GM20431 (cell line): ENCODE data around the gene RNF213.

Experiments used
- in situ Hi-C: fragments of 300-500 bp; cut with MseI, MboI; formaldehyde crosslinking; loops from one replicate; pipeline ENCODE4 v1.15.0; 2020; ENCODE audit warnings: low sequenced_read_pairs; ENCODE audit not compliant: unreplicated experiment

RNF213 gene

DNA sequence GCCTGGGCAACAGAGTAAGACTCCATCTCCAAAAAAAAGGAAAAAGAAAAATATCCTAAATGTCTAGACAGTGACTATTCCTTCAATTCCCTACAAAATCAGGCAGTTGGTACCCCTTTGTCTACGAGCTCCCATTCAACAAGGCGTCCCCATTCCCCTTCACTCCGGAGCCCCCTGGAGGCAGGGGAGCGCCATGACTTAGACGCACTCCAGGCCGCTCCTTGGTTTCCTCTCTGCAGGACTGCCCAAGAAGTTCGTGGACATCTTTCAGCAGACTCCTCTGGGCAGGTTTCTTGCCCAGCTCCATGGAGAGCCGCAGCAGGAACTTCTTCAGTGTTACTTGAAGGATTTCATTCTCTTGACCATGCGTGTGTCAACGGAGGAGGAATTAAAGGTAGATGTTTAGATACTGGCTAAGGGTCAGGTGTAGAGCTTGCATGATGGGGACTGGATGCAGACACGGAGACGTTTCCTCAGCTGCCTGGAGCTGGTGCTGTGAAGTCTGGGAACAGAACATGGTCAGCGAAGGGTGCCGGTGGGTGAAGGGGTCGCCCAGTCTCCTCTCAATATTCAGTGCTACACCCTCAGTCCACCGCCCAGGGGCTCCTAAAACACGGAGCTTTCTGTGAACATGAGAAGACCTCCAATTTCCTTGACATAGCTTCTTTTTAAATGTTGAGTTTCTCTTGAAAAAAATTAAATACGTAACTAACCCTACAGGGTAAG is 101.0 kb downstream of the RNF213 start:
- in situ Hi-C loops, result no loop called here

DNA sequence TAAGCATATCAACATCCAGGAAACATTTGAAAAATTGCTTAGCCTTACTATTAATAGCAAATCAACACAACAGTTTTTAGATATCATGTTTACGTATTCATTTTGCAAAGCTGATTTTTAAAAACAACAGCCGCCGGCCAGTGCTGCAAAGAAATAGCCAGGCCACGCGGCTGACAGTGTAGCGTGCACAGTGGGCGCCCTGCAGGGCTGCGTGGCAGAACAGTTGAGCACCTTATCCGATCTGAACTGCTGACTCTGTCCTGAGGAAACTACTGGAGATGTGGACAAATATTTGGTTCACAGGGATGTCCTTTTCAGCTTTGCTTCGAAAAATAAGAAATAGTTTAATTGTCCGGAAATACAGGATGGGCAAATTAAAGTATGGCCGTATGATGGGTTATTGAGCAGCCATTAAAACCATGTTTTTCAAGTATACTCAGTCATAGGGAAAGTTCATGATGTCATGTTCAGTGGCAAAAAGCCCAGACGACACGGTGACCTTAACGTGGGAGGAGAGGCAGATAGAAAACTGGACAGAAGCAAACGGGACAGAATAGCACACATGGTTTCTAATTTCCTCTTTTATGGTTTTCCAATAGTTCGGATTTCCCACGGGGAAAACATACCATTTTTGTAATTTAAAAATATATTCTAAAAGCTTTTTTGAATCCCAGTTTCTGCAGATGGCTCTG is 101.9 kb downstream of the RNF213 start:
- in situ Hi-C loops, result no loop called here

DNA sequence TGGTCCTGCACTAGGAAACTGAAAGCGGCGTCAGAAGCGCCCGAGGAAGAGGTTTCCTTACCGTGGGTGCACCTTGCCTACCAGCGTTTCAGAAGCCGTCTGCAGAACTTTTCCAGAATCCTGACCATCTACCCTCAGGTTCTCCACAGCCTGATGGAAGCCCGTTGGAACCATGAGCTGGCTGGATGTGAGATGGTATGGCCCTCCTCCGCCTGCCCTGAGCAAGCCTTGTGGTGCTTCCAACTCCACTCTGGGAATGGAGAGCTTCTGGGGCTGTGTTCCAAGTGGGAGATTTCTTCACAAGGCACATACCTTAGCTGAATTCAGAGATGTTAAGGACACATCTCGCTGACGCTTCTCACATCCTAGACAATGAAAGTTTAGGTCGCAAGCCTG is 102.5 kb downstream of the RNF213 start:
- in situ Hi-C loops, result no loop called here

DNA sequence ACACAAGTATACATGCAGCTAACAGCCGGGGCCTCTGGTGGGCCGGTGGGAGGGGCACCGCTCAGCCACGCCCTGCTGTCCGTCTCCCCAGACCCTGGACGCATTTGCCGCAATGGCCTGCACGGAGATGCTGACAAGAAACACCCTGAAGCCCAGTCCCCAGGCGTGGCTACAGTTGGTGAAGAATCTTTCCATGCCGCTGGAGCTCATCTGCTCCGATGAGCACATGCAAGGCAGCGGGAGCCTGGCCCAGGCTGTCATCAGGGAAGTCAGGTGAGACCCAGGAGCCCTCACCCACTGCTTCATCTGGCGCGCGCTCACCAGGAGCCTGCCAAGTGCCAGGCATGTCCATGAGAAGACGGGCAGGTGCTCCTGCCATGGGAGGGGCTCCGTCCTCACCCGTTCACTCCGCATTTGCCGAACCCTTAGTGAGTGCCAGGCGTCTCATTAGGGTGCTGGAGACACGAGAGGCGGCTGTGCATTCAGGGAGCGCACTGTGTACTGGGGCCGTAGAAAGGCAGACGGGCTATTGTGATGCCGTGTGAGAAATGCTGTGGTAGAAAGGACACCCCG is 103.0 kb downstream of the RNF213 start:
- in situ Hi-C loops, result no loop called here

DNA sequence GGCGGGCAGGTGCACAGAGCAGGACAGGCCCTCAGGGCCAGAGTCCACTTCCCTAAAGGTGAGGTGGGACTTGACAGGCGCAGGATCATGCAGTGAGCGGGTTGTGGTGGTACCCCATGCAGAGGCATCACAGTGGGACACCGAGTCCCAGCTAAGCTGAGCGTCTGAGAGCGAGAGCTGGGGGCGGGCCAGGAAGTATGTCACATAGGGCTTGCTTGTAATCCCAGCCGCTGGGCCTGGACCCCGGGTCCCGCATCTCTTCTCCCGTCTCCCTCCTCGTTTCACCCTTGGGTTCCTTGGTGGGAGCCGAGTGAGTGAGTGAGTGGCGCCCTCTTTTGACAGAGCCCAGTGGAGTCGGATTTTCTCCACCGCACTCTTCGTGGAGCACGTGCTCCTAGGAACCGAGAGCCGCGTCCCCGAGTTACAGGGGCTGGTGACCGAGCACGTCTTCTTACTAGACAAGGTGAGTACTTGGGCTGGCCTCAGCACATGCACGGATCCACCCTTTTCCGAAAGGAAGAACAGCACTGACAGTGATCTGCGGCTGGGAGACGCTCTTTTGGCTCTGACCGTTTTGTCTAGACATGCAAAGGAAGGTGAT is 103.5 kb downstream of the RNF213 start:
- in situ Hi-C loops, result no loop called here

DNA sequence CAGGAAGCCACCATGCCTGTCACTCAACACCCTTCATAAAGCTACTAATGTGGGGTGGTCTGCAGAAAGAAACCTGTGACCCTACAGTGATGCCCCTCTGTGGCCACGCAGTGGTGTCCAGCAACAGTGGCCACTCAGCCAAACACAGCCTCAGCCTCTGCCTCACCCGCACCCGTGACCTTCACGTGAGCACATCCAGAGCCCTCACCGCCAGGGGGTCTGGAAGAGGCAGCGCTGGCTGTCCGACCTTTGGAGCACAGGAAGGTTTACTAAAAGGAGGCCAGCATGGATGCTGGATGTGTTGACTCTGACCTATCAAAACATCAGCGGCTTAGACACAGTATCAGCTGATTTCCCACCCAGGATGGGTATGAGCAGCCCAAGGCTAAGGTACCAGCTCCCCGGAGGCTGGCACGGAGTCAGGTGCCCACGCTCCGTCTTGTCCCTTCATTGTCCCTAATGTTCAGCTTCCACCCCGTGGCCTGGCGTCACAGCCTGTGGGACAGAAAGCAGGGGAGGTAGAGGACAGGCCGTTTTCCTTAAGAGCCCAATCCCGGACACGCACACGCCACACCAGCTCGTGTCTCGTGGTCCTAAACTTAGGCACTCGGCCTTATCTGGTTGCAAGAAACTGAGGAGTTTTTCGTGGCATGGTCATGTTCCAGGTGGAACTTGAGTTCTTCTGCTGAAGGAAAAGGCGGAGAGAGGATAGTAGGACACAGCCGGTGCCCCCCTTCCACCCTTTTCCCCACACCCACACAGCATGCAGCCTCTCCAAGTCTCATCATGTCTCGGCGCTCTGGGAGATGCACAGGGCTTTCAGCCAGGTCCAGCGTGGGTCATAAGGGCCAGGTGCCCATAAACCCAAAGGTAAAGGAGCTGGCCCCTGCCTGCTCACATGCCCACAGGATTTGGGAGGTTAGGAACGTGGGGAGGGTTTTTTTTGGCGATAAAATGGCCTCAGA is 104.6 kb downstream of the RNF213 start:
- in situ Hi-C loops, result no loop called here

DNA sequence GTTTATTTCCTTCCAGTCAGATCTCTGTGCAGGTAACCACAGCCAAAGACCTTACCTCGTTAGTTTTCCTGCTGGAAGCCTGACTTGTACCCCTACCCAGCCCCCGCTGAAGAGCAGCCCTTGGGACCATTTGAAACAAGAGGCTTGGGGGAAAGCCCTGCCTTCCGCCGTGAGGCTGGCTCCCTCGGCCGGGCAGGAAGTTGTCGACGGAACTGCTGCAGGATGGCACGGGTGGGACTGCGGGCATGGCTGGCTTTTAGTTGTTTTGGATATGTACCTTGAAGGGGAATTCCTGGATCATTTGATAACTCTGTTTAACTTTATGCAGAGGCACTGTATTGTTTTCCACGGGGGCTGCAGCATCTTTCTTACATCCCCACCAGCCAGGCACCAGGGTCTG is 105.3 kb downstream of the RNF213 start:
- in situ Hi-C loops, result no loop called here

DNA sequence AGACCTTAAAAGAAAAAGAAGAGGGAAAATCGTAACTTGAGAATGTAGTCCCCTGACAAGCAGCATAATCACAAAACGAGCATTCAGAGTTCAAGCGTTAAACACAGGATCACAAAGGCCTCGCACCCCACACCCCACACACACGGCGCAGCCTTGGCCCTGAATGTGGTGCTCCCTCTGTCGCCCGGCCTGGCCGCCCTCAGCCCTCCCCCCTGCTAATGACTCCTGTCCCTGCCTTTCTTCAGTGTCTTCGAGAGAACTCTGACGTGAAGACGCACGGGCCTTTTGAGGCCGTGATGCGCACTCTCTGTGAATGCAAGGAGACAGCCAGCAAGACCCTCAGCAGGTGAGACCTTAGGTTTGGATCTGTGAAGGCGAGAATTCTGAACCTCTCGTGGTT is 106.9 kb downstream of the RNF213 start:
- in situ Hi-C loops, result no loop called here

DNA sequence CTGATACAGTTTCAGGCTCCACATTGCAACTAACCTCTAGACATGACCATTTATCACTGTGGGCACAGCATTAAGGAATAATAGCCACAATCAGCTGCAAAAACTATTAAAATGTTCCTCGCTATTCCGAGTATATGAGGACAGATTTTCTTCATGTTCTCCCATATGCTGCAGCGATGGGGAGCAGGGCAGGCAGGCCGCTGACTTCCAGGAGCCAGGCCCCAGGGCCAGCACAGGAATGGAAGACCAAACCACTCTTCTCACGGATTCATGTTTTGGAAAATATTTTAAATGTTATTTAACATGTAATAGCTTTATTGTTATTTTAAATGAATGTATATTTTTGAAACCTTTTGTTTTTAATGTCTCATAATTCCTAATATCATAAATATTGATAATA is 110.5 kb downstream of the RNF213 start:
- in situ Hi-C loops, result no loop called here

DNA sequence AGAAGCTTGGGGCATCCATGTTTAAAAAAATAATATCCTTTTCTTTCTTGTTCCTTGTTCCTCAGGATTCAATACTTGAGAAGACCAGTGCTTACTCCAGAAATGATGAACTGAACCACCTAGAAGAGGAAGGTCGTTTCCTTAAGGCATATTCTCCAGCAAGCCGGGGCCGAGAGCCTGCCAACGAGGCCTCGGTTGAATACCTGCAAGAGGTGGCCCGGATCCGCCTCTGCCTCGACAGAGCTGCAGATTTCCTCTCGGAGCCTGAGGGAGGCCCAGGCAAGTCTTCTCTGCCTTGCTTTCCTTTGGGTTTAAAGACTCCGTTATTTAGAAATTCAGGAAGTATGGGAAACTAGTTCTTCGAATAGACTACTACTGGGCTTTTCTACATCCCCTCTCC is 111.8 kb downstream of the RNF213 start:
- in situ Hi-C loops, result no loop called here

DNA sequence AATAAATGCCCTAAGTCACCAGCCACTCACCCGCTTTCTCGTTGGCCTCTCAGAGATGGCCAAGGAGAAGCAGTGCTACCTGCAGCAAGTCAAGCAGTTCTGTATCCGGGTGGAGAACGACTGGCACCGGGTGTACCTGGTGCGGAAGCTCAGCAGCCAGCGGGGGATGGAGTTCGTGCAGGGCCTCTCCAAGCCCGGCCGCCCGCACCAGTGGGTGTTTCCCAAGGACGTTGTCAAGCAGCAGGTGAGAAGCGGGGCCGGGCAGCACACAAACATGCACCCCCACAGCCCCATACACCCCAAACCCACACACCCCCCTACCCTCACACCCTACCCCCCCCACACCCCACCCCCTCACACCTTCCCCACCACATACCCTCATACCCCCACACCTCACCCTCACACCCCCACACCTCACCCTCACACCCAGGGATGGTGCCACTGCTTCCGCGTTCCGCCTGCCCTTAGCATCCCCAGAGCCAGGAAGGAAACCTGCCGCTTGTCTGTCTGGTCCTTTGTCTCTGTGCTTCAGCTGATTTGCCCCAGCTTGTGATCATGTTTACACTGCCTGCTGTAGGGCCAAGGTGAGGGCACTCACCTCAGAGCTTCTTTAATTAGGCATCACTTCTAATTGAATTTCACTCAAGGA is 112.4 kb downstream of the RNF213 start:
- in situ Hi-C loops, result no loop called here

DNA sequence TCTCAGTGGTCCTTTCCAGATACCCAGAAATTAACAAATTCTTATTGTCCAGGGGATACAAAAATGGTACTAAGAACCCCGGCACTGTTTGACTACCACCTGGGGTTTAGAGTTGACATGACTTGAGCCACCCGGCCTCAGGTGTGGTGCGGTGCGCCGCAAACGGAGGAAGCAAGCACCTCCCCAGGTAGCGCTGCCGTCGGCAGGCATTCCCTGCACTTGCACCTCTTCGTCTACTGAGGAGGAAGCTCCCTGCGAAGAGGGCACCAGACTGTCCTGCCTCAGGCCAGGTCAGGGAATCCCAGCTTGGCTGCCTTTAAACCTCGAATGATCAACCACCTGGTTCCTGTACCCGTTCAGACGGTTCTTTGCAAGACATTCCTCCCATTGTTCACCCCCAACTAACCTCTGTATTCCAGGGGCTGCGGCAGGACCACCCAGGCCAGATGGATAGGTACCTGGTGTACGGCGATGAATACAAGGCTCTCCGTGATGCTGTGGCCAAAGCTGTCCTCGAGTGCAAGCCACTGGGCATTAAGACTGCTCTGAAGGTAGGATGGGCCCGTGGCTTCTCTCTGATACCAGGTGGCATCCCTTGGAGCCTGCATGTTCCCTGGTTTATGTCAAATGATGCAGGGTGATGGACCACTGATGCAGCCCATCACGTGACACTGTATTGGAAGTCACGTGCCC is 113.5 kb downstream of the RNF213 start:
- in situ Hi-C loops, result no loop called here

DNA sequence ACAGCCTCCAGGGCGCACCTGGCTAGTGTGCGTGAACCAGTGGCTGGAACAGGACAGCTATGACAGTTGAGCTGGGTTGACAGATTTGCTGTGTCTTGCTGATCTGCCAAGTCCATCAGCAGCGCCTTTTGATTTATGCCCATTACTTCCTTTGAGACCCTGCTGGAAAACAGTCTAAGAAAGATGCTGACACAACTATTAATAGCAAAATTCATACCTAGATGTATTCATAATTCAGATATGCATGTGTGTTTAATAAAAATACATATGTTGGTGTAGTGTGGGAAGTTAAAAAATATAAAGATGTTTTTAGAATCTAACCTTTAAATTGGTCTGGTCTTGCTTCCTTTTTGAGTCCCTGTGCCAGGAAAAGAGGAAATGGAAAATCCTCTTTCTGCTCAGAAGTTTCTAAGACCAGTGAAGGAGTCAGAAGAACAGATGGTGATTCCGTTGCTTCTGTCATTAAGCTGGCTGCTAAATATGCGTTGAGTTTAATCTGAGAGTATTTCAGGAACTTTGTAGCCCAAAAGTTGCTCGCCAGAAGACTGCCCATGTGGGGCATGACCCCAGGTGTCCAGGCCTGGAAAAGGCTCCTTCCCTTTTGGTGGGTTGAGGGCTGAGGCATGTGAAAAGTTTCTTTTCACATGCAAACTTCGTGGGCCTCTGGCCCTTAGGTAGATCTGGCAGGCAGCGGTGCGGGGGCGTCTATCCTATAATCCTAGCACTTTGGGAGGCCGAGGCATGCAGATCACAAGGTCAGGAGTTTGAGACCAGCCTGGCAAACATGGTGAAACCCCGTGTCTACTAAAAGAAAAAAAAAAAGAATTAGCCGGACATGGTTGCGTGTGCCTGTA is 114.3 kb downstream of the RNF213 start:
- in situ Hi-C loops, result no loop called here

DNA sequence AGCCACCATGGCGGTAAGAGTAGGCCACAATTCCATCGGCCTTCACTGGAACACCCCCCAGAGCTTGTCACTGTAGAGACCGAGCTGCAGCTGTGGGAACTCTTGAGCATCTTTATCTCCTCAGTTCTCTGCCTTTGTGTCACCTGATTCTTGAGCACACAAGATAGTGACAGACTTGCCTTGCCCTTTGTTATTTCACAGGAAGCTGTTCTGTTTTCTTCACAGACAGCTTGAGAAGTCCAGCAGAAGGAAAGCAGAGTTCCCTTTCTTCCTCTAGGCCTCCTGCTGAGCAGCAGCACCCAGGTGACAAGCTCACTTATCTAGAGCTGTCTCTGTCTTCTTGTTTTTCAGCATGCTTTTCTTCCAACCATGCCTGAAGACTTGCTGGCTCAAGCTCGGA is 115.9 kb downstream of the RNF213 start:
- in situ Hi-C loops, result no loop called here

DNA sequence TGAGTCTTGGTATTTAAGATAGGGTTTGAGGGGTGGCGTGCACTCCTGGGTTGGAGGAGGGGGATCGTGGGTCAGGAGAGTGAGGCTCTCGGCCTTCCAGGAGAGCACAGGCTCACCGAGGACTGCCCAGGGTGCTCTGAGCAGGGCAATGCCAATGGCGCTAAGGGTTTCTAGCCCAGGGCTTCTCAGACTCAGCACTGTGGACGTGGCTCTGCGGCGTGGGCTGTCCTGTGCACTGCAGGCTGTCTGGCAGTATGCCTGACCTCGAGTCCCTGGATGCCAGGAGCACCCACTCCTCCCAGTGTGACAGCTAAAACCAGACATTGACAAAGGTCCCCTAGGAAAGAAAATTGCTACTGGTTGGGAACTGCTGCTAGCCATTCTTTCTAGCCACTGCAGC is 117.1 kb downstream of the RNF213 start:
- in situ Hi-C loops, result no loop called here

DNA sequence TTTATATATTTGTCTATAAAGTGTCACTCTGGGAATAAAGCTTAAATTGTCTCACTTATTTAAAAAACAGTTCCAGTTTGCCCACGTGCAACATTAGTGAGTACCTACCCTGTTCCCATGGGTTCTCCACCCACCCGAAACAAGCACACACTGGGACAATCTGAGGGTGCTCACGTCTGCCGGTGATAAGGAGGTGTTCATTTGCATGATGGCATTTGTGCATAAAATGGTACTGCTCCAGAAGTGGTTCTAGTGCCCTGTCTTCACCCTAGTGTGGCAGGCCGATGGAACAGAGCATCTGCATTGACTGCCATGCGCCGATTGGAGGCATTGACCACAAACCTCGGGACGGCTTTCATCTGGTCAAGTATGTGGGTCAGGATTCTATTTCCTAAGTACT is 118.7 kb downstream of the RNF213 start:
- in situ Hi-C loops, result no loop called here

DNA sequence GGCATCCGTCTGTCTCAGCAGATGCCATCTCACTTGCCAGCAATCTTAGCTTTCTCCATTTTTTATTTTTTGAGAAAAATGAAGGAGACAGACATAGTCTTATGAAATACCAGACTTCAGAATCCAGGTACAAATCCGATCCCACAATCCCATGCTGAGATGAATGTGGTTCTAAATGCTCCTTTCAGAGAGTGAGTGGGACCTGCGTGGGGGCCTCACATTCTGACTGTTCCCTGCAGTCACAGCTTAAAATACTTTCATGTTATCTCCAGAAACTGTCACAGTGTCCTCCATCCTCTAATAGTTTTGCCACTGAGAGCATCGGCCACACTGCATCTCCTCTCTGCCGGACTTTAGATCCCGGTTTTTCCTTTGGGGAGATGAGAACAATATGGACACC is 119.4 kb downstream of the RNF213 start:
- in situ Hi-C loops, result no loop called here

DNA sequence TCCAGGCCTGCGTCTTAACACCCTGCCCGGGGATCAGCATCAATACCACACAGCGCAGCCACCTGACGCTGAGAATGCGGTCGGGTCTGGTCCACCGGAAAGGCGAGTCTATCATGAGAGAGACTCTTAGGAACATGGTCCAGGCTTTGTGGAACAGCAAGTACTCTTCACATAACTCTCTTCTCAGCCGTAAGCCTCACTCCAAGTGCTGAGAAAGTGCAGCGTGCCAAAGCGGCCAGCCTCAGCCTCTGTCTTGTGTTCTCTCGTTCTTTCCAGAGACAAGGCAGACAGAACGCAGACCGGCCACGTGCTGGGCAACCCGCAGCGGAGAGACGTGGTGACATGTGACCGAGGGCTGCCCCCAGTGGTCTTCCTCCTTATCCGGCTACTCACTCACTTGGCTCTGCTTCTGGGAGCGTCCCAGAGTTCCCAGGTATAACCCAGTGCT is 119.9 kb downstream of the RNF213 start:
- in situ Hi-C loops, result no loop called here
